ENCODE measurements around the gene BMX. TPM values are rescaled to one million over a fixed set of nuclear protein-coding genes. Genes with fewer than 3 reads are reported as not detected.

BMX gene
- 4.2 TPM for total RNA-seq

DNA sequence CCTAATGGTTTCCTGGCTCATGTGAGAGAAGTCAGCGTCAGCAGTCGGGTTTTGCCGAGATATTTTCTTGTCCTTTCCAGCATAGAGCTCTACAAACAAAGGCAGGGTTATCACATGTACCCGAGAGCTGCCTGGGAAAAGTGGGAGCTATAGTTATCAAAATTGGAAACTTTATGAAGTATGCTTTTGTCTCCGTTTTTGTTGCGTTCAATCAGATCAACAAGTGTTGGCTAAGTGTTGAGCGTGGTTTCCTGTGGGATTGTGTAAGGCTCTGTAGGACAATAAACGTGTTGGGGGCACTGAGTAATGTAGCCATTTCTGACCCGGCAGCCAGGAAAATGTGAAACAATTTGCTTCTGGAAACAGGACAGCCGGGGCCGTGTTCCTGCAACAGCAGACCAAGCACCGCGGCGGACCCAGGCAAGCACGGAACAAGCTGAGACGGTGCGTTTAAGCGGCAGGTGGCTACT, at the start of gene BMX:
Gene BMX, plus strand, starts transcription at position 311 of the 470 bp plus-strand sequence. CDS start 7,547 bp downstream, outside the sequence.
- DNase-seq (ENCODE audit: low spot score) (no peak), ATAC-seq (no peak)
- intact Hi-C loops (cut with DNase I): no loop called here

DNA sequence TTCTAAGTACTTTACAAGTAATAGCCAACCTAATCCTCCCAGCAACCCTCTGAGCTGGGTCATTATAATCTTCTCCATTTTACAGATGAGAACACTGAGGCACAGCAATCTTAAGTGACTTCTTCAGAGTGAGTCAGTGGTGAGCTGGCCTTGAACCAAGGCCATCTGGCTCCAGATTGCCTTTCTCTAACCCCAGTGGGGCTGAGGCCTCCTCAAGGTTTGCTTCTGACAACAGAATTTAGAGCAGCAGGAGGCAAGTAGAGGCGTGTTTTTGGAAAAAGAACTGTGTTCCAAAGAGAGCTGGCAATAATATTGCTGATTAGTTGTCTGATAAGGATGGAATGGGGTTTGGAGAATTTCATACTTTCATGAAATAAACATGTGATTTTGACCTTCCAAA, 48.7 kb upstream of the BMX start:
- peak; percentile 48 for ATAC-seq
- intact Hi-C loops (cut with DNase I): no loop called here
- no peak for DNase-seq (ENCODE audit: low spot score)

- ATAC-seq (no peak), DNase-seq (ENCODE audit: low spot score) (no peak)
- intact Hi-C loops (cut with DNase I): loop anchor here (10.0 kb wide), 1 partner anchor 120 kb away; no protein-coding TSS in a partner anchor
These were observed 35.9 kb upstream of the BMX start for GRCh38 chrX:15464704-15465103.

GRCh38 chrX:15465347-15465746, 35.3 kb upstream of the BMX start:
- ATAC-seq: peak; percentile 61
- no peak for DNase-seq (ENCODE audit: low spot score)
- intact Hi-C loops (cut with DNase I): loop anchor here (10.0 kb wide), 1 partner anchor 121 kb away; no protein-coding TSS in a partner anchor

- no peak for DNase-seq (ENCODE audit: low spot score)
- intact Hi-C loops (cut with DNase I): loop anchor here (10.0 kb wide), 1 partner anchor 121 kb away; no protein-coding TSS in a partner anchor
- ATAC-seq: peak; percentile 75
These were observed 34.5 kb upstream of the BMX start for GRCh38 chrX:15465896-15466651.

DNA sequence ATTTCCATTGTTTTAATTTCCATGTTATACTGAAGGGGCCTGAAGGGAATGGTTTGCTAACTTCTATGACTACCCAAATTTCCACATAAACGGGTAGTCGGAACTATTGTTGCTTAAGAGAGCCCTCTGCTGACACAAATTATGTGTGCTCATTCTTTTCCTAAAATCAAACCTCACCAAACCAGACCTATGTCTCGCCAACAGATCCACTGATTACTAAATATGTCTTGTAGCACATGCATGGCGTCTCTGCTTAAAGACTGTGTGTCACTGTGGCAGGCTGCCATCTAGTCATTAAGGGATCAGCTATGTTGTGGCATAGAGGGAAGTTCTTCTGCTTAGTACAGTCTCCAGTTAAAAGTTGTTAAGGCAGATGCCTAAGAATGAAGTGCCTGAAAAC, 32.6 kb upstream of the BMX start:
- intact Hi-C loops (cut with DNase I): loop anchor here (10.0 kb wide), 1 partner anchor 123 kb away; no protein-coding TSS in a partner anchor
- DNase-seq (ENCODE audit: low spot score): no peak
- peak; percentile 73 for ATAC-seq

DNA sequence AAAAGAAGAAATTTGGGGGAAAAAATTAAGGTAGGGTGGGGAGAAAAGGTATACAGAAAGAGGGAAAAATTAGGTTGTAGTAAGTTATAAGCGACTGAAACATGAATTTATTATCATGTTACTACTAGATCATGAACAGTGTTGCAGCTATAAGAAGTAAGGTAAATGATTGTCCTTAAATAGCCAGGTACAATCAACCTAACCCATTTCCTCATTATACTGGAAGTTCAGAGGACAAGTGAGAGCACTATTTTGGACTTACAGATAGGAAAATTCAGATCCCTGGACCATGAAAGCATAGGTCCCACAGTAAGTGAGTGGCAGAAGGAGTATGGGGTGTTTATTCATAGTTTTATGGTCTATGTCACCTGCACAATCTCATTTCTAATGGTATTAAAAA, 31.0 kb upstream of the BMX start:
- no peak for DNase-seq (ENCODE audit: low spot score)
- intact Hi-C loops (cut with DNase I): loop anchor here (10.0 kb wide), 1 partner anchor 125 kb away; no protein-coding TSS in a partner anchor
- no peak for ATAC-seq

DNA sequence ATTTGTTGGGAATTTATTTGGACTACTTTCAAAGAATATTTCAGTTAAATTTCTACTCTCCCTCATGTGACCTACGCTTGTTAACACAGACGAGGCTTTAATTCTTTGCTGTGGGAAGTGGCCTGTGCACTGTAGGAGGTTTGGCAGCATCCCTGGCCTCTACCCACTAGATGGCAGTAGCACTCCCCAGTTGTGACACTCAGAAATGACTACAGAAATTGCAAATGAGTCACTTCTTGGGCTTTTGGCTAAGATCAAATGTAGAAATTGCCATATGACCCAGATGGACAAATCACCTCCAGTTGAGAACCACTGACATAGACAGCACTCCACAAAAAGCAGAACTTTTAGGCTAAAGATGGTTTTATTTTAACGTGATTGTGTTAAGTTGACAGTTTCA, 29.6 kb upstream of the BMX start:
- peak; percentile 77 for DNase-seq (ENCODE audit: low spot score)
- intact Hi-C loops (cut with DNase I): no loop called here
- ATAC-seq: peak; percentile 80

GRCh38 chrX:15472531-15472930, 28.1 kb upstream of the BMX start:
- intact Hi-C loops (cut with DNase I): no loop called here
- ATAC-seq (no peak), DNase-seq (ENCODE audit: low spot score) (no peak)

GRCh38 chrX:15474028-15474427, 26.6 kb upstream of the BMX start:
- no peak for DNase-seq (ENCODE audit: low spot score)
- ATAC-seq: no peak
- intact Hi-C loops (cut with DNase I): no loop called here

DNA sequence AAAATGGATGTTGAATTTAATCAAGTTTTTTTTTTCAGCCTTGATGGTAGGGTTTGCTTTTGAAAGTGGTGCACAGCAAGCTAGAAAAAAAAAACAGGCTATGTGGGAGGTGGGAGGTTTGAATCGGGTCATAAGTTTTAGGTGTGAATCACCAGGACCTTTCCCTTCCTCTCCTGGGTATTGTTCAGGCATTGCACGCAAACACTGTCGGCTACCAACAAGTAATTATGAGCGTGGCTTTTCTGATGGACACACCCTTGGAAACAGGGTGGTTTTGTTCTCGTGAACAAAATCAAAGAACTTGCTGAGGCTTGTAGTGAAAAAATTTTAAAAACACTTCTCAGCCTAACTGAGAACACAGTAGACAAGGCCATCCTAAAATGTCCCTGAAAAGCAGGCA, 25.6 kb upstream of the BMX start:
- DNase-seq (ENCODE audit: low spot score) (no peak), ATAC-seq (peak; percentile 64)
- intact Hi-C loops (cut with DNase I): no loop called here

GRCh38 chrX:15475486-15475885, 25.1 kb upstream of the BMX start:
- ATAC-seq (no peak), DNase-seq (ENCODE audit: low spot score) (no peak)
- intact Hi-C loops (cut with DNase I): no loop called here

DNA sequence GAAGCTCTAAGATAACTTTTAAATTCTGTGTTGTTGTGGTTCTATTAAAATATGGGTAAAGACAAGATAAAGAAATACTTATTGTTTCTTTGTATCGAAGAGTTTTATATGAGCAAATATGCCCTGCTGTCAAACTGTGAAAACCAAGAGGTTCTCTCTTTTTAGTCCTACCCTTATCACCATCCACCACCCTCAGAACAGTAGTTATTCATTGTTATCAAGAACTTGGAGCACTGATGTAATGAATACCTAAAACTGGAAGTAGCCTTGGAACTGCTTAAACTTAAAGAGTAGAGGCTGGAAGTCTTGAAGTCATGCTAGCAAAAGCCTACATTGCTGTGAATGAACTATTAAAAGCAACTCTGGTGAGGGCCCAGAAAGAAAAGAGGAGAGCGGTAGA, 16.7 kb upstream of the BMX start:
- no peak for DNase-seq (ENCODE audit: low spot score)
- ATAC-seq: no peak
- intact Hi-C loops (cut with DNase I): no loop called here

GRCh38 chrX:15492469-15492868, 8.1 kb upstream of the BMX start:
- intact Hi-C loops (cut with DNase I): no loop called here
- DNase-seq (ENCODE audit: low spot score) (no peak), ATAC-seq (no peak)

GRCh38 chrX:15493118-15493962, 7.3 kb upstream of the BMX start, which contains the start of gene PIR:
Gene PIR (minus strand): TSS chrX:15493333. CDS start chrX:15491257, 2,076 bp downstream.
- ATAC-seq (peak; percentile 99), DNase-seq (ENCODE audit: low spot score) (peak; percentile 91)
- intact Hi-C loops (cut with DNase I): no loop called here

- ATAC-seq: no peak
- intact Hi-C loops (cut with DNase I): no loop called here
These were observed 4.8 kb upstream of the BMX start for GRCh38 chrX:15495801-15496200.

GRCh38 chrX:15496824-15497223, 3.8 kb upstream of the BMX start:
- intact Hi-C loops (cut with DNase I): no loop called here
- no peak for DNase-seq (ENCODE audit: low spot score)
- ATAC-seq: no peak

More at GRCh38 chrX:15495801-15496200, 4.8 kb upstream of the BMX start:
- no peak for DNase-seq (ENCODE audit: low spot score)

GRCh38 chrX:15497865-15498264, 2.7 kb upstream of the BMX start:
- intact Hi-C loops (cut with DNase I): no loop called here
- DNase-seq (ENCODE audit: low spot score): no peak
- ATAC-seq: no peak

GRCh38 chrX:15498741-15499140, 1.9 kb upstream of the BMX start:
- no peak for DNase-seq (ENCODE audit: low spot score)
- no peak for ATAC-seq
- intact Hi-C loops (cut with DNase I): no loop called here

DNA sequence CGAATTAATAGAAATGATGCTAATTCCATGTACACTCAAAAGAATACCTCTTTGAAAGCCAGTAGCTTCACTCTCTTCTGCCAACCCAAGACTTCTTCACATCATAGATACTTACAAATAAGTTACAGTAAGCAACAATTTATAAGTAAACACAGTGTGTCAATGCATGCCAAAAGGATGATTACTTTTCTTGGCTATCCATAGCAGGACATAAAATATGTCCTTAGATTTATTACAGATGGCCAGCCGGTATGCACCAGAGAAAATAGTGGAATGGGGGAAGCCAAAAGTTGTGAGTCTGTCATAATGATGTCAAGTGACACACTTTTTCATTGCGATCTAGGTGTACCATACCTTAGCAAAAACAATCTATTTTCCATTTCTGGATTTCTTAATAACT, 631 bp upstream of the BMX start:
- DNase-seq (ENCODE audit: low spot score) (no peak), ATAC-seq (no peak)
- intact Hi-C loops (cut with DNase I): no loop called here

Measured in sciatic nerve (tissue), 2 donors.